ENCODE results near the gene TMUB1. TPM values are rescaled to one million over a fixed set of nuclear protein-coding genes. Genes with fewer than 3 reads are reported as not detected.

TMUB1 gene
- total and polyA plus RNA-seq, 2 donors from 2014 or later = 36.9 to 79.9 TPM

DNA sequence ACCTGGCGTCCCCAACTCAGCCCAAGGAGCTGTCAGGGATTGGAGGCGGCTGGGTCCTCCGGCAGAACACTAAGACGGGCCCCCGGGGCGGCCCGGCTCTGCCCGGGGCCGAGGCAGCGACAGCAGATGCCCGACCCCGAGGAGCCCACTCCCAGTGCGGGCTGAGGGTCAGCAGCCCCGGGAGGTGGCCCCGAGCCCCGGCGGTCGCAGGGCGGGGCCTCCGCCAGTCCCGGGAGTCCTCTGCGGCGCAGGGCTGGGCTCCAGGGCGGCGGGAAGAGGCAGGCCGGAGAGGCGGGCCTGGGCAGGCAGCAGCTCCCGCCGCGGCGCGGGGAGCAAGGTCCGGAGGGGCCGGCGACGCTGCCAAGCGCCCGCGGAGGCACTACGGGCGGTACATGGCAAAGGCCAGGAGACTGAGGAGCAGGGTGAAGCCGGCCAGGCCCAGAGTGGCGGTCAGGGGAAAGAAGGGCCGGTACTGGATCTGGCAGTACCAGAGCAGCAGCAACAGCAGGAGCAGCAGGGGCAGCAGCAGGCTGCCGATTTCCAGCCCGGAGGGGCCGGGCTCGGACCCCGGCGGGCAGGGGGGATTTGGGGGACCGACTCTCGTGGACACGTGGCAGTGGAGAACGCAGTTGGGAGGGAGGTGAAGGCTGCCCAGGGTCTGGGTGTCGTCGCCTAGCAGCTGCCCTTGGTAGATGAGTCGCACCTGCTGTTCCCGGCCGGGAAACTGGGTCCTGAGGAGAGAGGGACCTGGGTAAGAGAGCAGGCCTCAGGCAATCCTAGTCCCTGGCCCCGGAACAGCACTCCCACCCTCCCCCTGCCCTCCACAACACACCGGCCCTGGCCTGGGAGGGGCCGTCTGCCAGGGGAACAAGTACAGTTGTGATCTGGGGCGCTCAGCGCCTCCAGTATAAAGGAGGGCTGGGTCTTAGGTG, 1.9 kb downstream of the TMUB1 start:
- peak overlapping the region in 2 of 3 donors; percentile 24 to 91 for H3K9ac ChIP-seq (ENCODE audit: low read length in 3 of 3)

GRCh38 chr7:151080522-151081169, 2.6 kb downstream of the TMUB1 start, which contains the start of gene FASTK:
Gene FASTK (minus strand): TSS chr7:151080809. CDS start chr7:151080766, 43 bp downstream.
- peak within 1 kb of the TSS; percentile 60 to 91 (median 61) for H3K9ac ChIP-seq (ENCODE audit: low read length in 3 of 3)
- H3K36me3 ChIP-seq (ENCODE audit: control insufficient read depth in 2 of 3, insufficient read depth in 3 of 3, low read length in 3 of 3) = peaks cover 0 to 3% (median 2%) of the 10 kb centered on the region in 3 donors
- FAIRE-seq (no peak), DNase-seq (peak; percentile 92 to 98 (median 95))
- H3K27me3 ChIP-seq (ENCODE audit: control insufficient read depth, insufficient read depth, low read length) = no peaks in the 10 kb centered on the region
- peaks cover 0 to 43% (median 6%) of the 10 kb centered on the region in 3 donors for H3K4me1 ChIP-seq (ENCODE audit: control insufficient read depth in 2 of 3, insufficient read depth in 2 of 3, low read depth in 1 of 3, low read length in 3 of 3)
- H3K27ac ChIP-seq (ENCODE audit: low read depth in 2 of 2, low read length in 2 of 2) = peak within 1 kb of the TSS; percentile 85 to 88
- H3K9me3 ChIP-seq (ENCODE audit: control insufficient read depth in 2 of 3, insufficient read depth in 1 of 3, low read length in 3 of 3) = no peaks in the 10 kb centered on the region
- peak within 1 kb of the TSS; percentile 79 to 91 (median 89) for H3K4me3 ChIP-seq (ENCODE audit: low read length in 3 of 3)
- intact Hi-C loops (cut with DNase I) = no loop called here
- TF ChIP-seq, protein P1, sequence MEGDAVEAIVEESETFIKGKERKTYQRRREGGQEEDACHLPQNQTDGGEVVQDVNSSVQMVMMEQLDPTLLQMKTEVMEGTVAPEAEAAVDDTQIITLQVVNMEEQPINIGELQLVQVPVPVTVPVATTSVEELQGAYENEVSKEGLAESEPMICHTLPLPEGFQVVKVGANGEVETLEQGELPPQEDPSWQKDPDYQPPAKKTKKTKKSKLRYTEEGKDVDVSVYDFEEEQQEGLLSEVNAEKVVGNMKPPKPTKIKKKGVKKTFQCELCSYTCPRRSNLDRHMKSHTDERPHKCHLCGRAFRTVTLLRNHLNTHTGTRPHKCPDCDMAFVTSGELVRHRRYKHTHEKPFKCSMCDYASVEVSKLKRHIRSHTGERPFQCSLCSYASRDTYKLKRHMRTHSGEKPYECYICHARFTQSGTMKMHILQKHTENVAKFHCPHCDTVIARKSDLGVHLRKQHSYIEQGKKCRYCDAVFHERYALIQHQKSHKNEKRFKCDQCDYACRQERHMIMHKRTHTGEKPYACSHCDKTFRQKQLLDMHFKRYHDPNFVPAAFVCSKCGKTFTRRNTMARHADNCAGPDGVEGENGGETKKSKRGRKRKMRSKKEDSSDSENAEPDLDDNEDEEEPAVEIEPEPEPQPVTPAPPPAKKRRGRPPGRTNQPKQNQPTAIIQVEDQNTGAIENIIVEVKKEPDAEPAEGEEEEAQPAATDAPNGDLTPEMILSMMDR (IDR thresholded peaks at IDR 0.05; ENCODE audit: borderline replicate concordance, extremely low read depth, insufficient read depth) = no peak

More for the DNA sequence above, 1.9 kb downstream of the TMUB1 start:
- TF ChIP-seq, protein P1 (IDR thresholded peaks at IDR 0.05; ENCODE audit: borderline replicate concordance, extremely low read depth, insufficient read depth) = no peak
- peaks cover 0 to 2% (median 0%) of the 10 kb centered on the region in 3 donors for H3K36me3 ChIP-seq (ENCODE audit: control insufficient read depth in 2 of 3, insufficient read depth in 3 of 3, low read length in 3 of 3)
- no peaks in the 10 kb centered on the region for H3K27me3 ChIP-seq (ENCODE audit: control insufficient read depth, insufficient read depth, low read length)
- DNase-seq = peak in 4 of 5 donors; percentile 20 to 83 (median 46)
- intact Hi-C loops (cut with DNase I) = no loop called here
- H3K9me3 ChIP-seq (ENCODE audit: control insufficient read depth in 2 of 3, insufficient read depth in 1 of 3, low read length in 3 of 3) = no peaks in the 10 kb centered on the region
- peak overlapping the region; percentile 85 to 88 for H3K27ac ChIP-seq (ENCODE audit: low read depth in 2 of 2, low read length in 2 of 2)
- H3K4me3 ChIP-seq (ENCODE audit: low read length in 3 of 3) = peak overlapping the region; percentile 36 to 91 (median 38)
- H3K4me1 ChIP-seq (ENCODE audit: control insufficient read depth in 2 of 3, insufficient read depth in 2 of 3, low read depth in 1 of 3, low read length in 3 of 3) = peaks cover 0 to 47% (median 6%) of the 10 kb centered on the region in 3 donors
- FAIRE-seq = no peak

DNA sequence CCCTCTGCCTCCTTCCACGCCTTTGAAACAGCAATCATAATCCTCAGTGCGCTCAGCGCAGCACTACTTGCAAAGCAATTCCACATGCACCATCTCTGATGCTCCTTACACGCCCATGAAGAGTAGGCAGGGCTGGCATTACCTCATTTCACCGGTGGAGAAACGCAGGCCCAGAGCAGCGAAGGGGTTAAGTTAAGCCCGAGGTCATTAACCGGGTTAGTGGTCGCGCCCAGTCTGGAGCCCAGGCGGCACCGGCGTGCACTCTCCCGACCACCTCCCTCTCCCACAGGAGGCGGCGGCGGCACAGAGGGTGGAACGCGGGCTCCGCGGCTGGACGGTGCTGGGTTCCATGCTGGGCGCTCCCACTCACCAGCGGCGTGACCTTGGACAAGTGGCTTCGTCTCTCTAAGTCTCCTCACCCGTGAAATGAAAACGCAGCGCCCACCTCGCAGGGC, 3.2 kb downstream of the TMUB1 start:
- H3K4me1 ChIP-seq (ENCODE audit: control insufficient read depth in 2 of 3, insufficient read depth in 2 of 3, low read depth in 1 of 3, low read length in 3 of 3) = peaks cover 0 to 40% (median 6%) of the 10 kb centered on the region in 3 donors
- peak in 3 of 5 donors; percentile 25 to 77 (median 51) for DNase-seq

More for the DNA sequence above, 3.2 kb downstream of the TMUB1 start:
- H3K4me3 ChIP-seq (ENCODE audit: low read length in 3 of 3) = peak overlapping the region; percentile 79 to 91 (median 89)
- H3K27ac ChIP-seq (ENCODE audit: low read depth in 2 of 2, low read length in 2 of 2) = peak overlapping the region; percentile 82 to 88
- FAIRE-seq = no peak
- peak overlapping the region; percentile 60 to 91 (median 61) for H3K9ac ChIP-seq (ENCODE audit: low read length in 3 of 3)
- TF ChIP-seq, protein P1 (IDR thresholded peaks at IDR 0.05; ENCODE audit: borderline replicate concordance, extremely low read depth, insufficient read depth) = no peak
- no peaks in the 10 kb centered on the region for H3K9me3 ChIP-seq (ENCODE audit: control insufficient read depth in 2 of 3, insufficient read depth in 1 of 3, low read length in 3 of 3)
- H3K27me3 ChIP-seq (ENCODE audit: control insufficient read depth, insufficient read depth, low read length) = no peaks in the 10 kb centered on the region
- intact Hi-C loops (cut with DNase I) = no loop called here
- H3K36me3 ChIP-seq (ENCODE audit: control insufficient read depth in 2 of 3, insufficient read depth in 3 of 3, low read length in 3 of 3) = peaks cover 0 to 5% (median 3%) of the 10 kb centered on the region in 3 donors
